Kidney epithelial cell (primary cell): ENCODE results near the gene STIL. TPM values are rescaled to one million over a fixed set of nuclear protein-coding genes. Genes with fewer than 3 reads are reported as not detected.
"Not testable (repeated sequence)": the region's sequence is repeated elsewhere in the genome, so short reads cannot be mapped to it uniquely, and the experiment has no call there.

Experiments used
- DNase-seq: peaks from one replicate; pipeline ENCODE4 v3.0.0-alpha.2; 2010; ENCODE audit warnings: low read depth
- H3K27me3 ChIP-seq: 2 replicates; pipeline ENCODE4 v1.6.0; 2011; ENCODE audit warnings: low read length; ENCODE audit not compliant: control insufficient read depth, insufficient read depth
- H3K36me3 ChIP-seq: 2 replicates; pipeline ENCODE4 v1.5.1; 2011; ENCODE audit warnings: low read length; ENCODE audit not compliant: control insufficient read depth, insufficient read depth
- H3K4me3 ChIP-seq: 2 replicates; pipeline ENCODE4 v1.5.1; 2011; ENCODE audit warnings: low read depth, mild to moderate bottlenecking, control low read depth, low read length
- total RNA-seq: library from RNA; depleted of rRNA; stranded (reverse); fragments of >200 nt; gene quantifications from 2 replicates; pipeline ENCODE4 v1.2.3, GENCODE V29; 2015
- TF ChIP-seq, protein P1 (sequence below): IDR thresholded peaks from 2 replicates; pipeline ENCODE4 v1.5.1; 2011; ENCODE audit warnings: mild to moderate bottlenecking, moderate library complexity, low read length, control low read depth, inconsistent platforms; ENCODE audit not compliant: insufficient read depth, poor library complexity, severe bottlenecking

The STIL gene
- total RNA-seq, 1 donor from 2014 or later: 5.5 TPM

DNA sequence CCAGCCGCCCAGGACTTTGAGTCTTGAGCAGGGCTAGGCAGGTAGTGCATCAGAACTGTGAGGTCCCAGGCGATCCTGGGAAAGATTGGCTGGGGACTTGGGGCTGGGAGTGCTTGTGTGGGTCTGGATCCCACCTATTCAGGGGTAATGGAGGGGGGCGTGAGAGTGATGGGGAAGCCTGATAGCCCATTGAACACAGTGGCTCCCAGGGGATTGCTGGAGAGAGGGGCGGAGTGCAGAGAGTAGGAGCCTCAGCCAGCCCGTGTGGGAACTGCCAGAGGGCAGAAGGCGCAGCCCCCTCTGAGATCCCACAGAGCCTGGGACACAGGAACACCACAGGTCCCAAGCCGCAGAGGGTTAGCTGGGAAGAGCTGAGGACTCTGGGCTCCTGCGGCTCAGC lies 104.9 kb downstream of the STIL start:
- Histone ChIP-seq H3K27me3 (no peaks in the 10 kb centered on the region), H3K36me3 (no peaks in the 10 kb centered on the region), H3K4me3 (no peak overlapping the region)
- TF ChIP-seq, protein P1, sequence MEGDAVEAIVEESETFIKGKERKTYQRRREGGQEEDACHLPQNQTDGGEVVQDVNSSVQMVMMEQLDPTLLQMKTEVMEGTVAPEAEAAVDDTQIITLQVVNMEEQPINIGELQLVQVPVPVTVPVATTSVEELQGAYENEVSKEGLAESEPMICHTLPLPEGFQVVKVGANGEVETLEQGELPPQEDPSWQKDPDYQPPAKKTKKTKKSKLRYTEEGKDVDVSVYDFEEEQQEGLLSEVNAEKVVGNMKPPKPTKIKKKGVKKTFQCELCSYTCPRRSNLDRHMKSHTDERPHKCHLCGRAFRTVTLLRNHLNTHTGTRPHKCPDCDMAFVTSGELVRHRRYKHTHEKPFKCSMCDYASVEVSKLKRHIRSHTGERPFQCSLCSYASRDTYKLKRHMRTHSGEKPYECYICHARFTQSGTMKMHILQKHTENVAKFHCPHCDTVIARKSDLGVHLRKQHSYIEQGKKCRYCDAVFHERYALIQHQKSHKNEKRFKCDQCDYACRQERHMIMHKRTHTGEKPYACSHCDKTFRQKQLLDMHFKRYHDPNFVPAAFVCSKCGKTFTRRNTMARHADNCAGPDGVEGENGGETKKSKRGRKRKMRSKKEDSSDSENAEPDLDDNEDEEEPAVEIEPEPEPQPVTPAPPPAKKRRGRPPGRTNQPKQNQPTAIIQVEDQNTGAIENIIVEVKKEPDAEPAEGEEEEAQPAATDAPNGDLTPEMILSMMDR: no peak
- no peak for DNase-seq

DNA sequence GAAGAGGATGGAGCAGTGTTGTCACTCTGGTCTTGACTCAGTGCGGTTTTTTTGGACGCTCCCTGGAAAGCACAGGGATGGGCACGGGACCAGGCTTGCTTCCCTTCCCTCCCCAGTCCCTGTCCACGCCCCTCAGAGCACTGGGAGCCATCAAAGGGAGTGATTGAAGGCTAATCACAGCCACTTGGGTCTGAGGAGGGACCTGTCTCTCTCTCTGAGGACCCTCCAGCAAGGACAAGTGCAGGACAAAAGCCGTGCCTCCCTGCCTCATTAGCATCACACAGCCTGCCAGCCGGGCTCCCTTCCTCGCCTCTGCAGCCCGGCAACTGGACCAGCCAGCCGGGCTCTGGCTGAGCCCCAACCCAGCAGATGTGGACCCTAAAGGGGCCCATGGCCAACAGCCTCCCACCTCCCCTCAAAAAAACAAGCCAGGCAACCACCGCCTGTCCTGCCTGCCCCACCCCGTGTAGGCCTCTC lies 105.5 kb downstream of the STIL start:
- DNase-seq: no peak
- TF ChIP-seq, protein P1: no peak
- no peaks in the 10 kb centered on the region for H3K36me3 ChIP-seq
- no peak overlapping the region for H3K4me3 ChIP-seq
- no peaks in the 10 kb centered on the region for H3K27me3 ChIP-seq

DNA sequence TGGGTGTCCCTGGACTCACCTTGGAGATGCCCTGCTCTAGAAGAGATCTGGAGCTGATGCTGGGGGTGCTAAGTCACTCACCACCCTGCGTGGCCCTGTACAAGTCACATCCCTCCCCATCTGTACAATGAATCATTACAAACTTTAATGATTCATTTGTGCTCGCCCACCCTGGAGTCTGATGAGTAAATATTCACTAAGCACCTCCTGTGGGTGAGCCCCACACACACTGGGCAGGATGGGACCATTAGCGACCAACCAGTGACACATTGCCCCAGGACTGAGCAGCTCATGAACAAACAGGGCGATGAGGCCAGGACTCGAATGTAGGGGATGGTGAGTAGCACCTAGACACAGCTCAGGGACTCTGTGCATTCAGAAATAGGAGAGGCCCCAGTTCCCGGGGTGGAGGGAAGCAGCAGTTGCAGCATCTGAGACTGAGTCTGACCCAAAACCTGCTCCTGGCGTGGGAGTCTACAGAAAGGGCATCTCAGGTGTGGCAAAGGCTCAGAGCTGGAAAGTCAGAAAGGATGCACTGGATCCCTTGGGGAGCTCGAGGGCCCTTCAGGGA lies 106.1 kb downstream of the STIL start:
- TF ChIP-seq, protein P1: no peak
- Histone ChIP-seq H3K36me3 (no peaks in the 10 kb centered on the region), H3K27me3 (no peaks in the 10 kb centered on the region), H3K4me3 (no peak overlapping the region)
- DNase-seq: no peak

DNA sequence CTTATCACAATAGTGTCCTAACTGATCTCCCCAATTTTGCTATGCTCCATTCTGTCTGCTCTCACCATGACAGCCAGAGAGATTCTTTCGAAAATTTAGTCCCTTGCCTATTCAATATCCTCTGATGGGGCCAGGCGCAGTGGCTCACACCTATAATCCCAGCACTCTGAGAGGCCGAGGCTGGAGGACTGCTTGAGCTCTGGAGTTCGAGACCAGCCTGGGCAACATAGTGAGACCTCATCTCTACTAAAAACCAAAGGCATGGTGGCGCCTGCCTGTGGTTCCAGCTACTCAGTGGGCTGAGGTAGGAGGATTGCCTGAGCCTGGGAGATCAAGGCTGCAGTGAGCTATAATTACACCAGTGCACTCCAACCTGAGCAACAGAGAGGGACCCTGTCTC lies 108.0 kb downstream of the STIL start:
- Histone ChIP-seq H3K4me3 (no peak overlapping the region), H3K36me3 (no peaks in the 10 kb centered on the region), H3K27me3 (no peaks in the 10 kb centered on the region)
- TF ChIP-seq, protein P1: no peak
- no peak for DNase-seq

DNA sequence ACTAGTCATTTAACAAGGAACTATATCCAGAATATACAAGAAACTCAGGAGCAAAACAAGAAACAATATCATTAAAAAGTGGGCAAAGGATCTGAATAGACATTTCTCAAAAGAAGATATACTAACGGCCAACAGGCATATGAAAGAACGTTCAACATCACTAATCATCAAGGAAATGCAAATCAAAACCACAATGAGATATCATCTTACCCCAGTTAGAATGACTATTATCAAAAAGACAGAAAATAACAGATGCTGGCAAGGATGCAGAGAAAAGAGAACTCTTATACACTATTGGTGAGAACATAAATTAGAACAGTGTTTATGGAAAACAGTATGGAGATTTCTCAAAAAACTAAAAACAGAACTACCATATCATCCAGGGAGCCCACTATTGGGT lies 110.4 kb downstream of the STIL start:
- H3K4me3 ChIP-seq, H3K36me3 ChIP-seq, DNase-seq, H3K27me3 ChIP-seq: not testable (repeated sequence)

DNA sequence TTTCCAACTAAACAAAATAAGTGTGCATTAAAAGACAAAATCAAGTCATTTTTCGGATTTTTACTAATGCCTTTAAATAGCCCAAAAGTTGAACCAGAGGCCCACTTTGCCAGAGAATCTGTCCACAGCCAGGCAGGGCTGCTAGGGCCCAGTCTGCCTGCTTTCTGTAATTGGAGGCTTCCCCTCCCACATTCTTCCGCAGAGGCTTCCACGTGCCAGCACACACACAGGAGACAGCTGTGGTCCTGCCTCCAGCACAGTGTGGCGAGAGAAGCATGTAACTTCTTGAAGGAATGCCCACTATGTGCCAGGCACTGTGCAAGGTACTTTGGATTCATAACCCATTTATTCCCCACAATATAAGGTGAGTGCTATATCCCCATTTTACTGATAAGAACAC lies 112.8 kb downstream of the STIL start:
- H3K4me3 ChIP-seq: no peak overlapping the region
- H3K36me3 ChIP-seq: no peaks in the 10 kb centered on the region
- no peaks in the 10 kb centered on the region for H3K27me3 ChIP-seq
- TF ChIP-seq, protein P1: no peak
- DNase-seq: no peak

Other genes starting within 250 kb of the STIL start
- not detected in 2 replicates for gene CYP4Z1, start 246.9 kb downstream of the STIL start, total RNA-seq
- not detected in 2 replicates for gene CYP4A22, start 176.7 kb downstream of the STIL start, total RNA-seq
- 22.7 and 28.1 TPM in 2 replicates for gene PDZK1IP1, start 124.1 kb downstream of the STIL start, total RNA-seq
- gene TAL1, start 81.9 kb downstream of the STIL start, total RNA-seq: 0.71 and 0.75 TPM in 2 replicates
- 62.0 and 74.7 TPM in 2 replicates for gene CMPK1, start 19.6 kb upstream of the STIL start, total RNA-seq
- not detected in 2 replicates for gene FOXE3, start 102.1 kb upstream of the STIL start, total RNA-seq
- 0.21 and 0.96 TPM in 2 replicates for gene FOXD2, start 123.9 kb upstream of the STIL start, total RNA-seq